ENCODE results near the gene PLXNA3. TPM values are rescaled to one million over a fixed set of nuclear protein-coding genes. Genes with fewer than 3 reads are reported as not detected.
A peak's percentile ranks its signal among the peaks of the same experiment; 100 is the strongest.

PLXNA3 gene
- total RNA-seq, 1 experiment from 2014 or later = 36.3 TPM

GRCh38 chrX:154412468-154412867, 45.6 kb upstream of the PLXNA3 start:
- H3K79me1 ChIP-seq (ENCODE audit: insufficient read depth, low read depth, low read length, poor library complexity, severe bottlenecking) = no peaks in the 10 kb centered on the region
- peaks cover 17 to 35% (median 21%) of the 10 kb centered on the region in 3 experiments for H3K36me3 Mint-ChIP-seq (ENCODE audit: insufficient read depth in 1 of 3, low read depth in 3 of 3)
- no peak overlapping the region for H3K18ac ChIP-seq (ENCODE audit: insufficient read length, low read depth, low read length)
- H3K4me1 ChIP-seq (ENCODE audit: insufficient read depth, low read length) = no peaks in the 10 kb centered on the region
- no peak overlapping the region for H3K23ac ChIP-seq (ENCODE audit: insufficient read length, low read depth, low read length)
- no peak for TF ChIP-seq CTCF (conservative IDR thresholded peaks at IDR 0.05)
- H3T11ph ChIP-seq (ENCODE audit: low read length) = no peak overlapping the region
- H3K4me1 Mint-ChIP-seq = peaks cover 10 to 15% of the 10 kb centered on the region in 2 experiments
- no peaks in the 10 kb centered on the region for H3K79me2 ChIP-seq (ENCODE audit: insufficient read depth, low read length)
- peak overlapping the region; percentile 43 for H3K4me2 ChIP-seq (ENCODE audit: insufficient read depth, insufficient read length, low read length)
- no peaks in the 10 kb centered on the region for H4K20me1 ChIP-seq (ENCODE audit: control insufficient read depth, insufficient read depth, insufficient read length)
- no peak overlapping the region for H3K9ac ChIP-seq (ENCODE audit: extremely low read depth, insufficient read length, low read length)
- no peak overlapping the region for H2AFZ ChIP-seq (ENCODE audit: low read length)
- no peak overlapping the region for H2BK20ac ChIP-seq (ENCODE audit: low read depth, low read length, poor library complexity, severe bottlenecking)
- WGBS (ENCODE audit: extremely low coverage, insufficient read length, low lambda C conversion rate) = no CpG with 5 or more reads among the region's 4 CpGs
- H3K27me3 ChIP-seq (ENCODE audit: insufficient read depth, low read length) = no peaks in the 10 kb centered on the region
- no peak overlapping the region for H4K8ac ChIP-seq (replicated peaks; ENCODE audit: insufficient read length, low read depth, low read length)
- no peak overlapping the region for H3K27ac Mint-ChIP-seq
- H3K27ac ChIP-seq (ENCODE audit: insufficient read length, low read depth, low read length) = no peak overlapping the region
- H4K91ac ChIP-seq (ENCODE audit: insufficient read length, low read depth, low read length) = no peak overlapping the region
- H3K4ac ChIP-seq (ENCODE audit: low read depth, low read length) = no peak overlapping the region
- H2BK12ac ChIP-seq (ENCODE audit: insufficient read length, low read depth, low read length) = no peak overlapping the region
- H3K9me3 ChIP-seq (ENCODE audit: control insufficient read depth, low read depth, low read length) = peaks cover 18% of the 10 kb centered on the region
- no peak overlapping the region for H2BK5ac ChIP-seq (ENCODE audit: insufficient read length, low read length)
- H3K14ac ChIP-seq (ENCODE audit: insufficient read depth, low read length) = no peak overlapping the region
- H3K4me3 Mint-ChIP-seq = peak overlapping the region; percentile 78 to 79; a peak in 4 of 5 replicates
- no peak overlapping the region for H2AK5ac ChIP-seq (ENCODE audit: insufficient read length, low read length)
- H3K56ac ChIP-seq (ENCODE audit: insufficient read length, low read depth, low read length) = no peak overlapping the region
- no peak for DNase-seq
- H4K5ac ChIP-seq (ENCODE audit: insufficient read length, low read depth, low read length) = no peak overlapping the region
- H2BK15ac ChIP-seq (ENCODE audit: low read depth, low read length) = no peak overlapping the region
- H3K23me2 ChIP-seq (ENCODE audit: insufficient read length, low read depth, low read length, poor library complexity, severe bottlenecking) = peaks cover 4% of the 10 kb centered on the region
- H2BK120ac ChIP-seq (ENCODE audit: low read depth, low read length, poor library complexity, severe bottlenecking) = no peak overlapping the region
- peaks cover 47 to 62% of the 10 kb centered on the region in 2 experiments for H3K9me3 Mint-ChIP-seq
- H3K27me3 Mint-ChIP-seq (ENCODE audit: low read depth) = no peaks in the 10 kb centered on the region
